Lower leg skin (tissue), 3 donors: ENCODE results near the gene SHISA6.

Experiments
- POLR2A ChIP-seq, 2 donors: fragments of 450-650 bp; IDR thresholded peaks; one replicate each; pipeline ENCODE4 v1.6.1; 2016 to 2017; ENCODE audit warnings: antibody characterized with exemption in 2 of 2, mild to moderate bottlenecking in 1 of 2, moderate library complexity in 1 of 2
- TF ChIP-seq, protein P1 (sequence below), 3 donors: fragments of 450-650 bp; IDR thresholded peaks; one replicate each; pipeline ENCODE4 v1.5.1; 2016; ENCODE audit warnings: antibody characterized with exemption in 3 of 3, mild to moderate bottlenecking in 3 of 3, moderate library complexity in 2 of 3

DNA sequence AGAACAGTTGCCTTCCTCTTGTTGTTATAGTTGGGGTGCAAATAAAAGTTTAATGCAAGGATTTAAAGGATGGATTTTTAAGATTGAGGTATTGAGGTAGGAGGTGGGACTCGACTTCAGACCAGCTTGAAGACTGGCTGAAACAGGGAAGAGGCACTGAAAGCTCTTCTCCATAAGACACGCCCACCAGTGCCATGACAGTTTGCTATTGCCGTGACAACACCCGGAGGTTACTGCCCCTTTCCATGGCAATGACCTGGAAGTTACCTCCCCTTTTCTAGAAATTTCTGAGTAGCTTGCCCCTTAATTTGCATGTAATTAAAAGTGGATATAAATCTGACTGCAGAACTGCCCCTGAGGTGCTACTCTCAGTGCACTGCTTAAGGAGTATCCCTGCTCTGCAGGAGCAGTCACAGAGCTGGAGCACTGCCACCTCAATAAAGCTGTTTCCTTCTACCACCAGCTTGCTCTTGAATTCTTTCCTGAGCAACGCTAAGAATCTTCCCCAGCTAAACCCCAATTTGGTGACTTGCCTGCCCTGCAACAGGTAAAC is 122.6 kb downstream of the SHISA6 start:
- TF ChIP-seq, protein P1, sequence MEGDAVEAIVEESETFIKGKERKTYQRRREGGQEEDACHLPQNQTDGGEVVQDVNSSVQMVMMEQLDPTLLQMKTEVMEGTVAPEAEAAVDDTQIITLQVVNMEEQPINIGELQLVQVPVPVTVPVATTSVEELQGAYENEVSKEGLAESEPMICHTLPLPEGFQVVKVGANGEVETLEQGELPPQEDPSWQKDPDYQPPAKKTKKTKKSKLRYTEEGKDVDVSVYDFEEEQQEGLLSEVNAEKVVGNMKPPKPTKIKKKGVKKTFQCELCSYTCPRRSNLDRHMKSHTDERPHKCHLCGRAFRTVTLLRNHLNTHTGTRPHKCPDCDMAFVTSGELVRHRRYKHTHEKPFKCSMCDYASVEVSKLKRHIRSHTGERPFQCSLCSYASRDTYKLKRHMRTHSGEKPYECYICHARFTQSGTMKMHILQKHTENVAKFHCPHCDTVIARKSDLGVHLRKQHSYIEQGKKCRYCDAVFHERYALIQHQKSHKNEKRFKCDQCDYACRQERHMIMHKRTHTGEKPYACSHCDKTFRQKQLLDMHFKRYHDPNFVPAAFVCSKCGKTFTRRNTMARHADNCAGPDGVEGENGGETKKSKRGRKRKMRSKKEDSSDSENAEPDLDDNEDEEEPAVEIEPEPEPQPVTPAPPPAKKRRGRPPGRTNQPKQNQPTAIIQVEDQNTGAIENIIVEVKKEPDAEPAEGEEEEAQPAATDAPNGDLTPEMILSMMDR (IDR thresholded peaks at IDR 0.05) = no peak
- TF ChIP-seq POLR2A (IDR thresholded peaks at IDR 0.05) = no peak
